Endodermal cell (in vitro differentiated cells): ENCODE data around the gene IARS2. TPM values are rescaled to one million over a fixed set of nuclear protein-coding genes. Genes with fewer than 3 reads are reported as not detected.
A peak's percentile ranks its signal among the peaks of the same experiment; 100 is the strongest.

Source experiments
- DNase-seq: peaks from one replicate; pipeline ENCODE4 v3.0.0-alpha.2; 2017
- H3K27ac ChIP-seq: 2 replicates; pipeline ENCODE4 v1.5.1; 2013; ENCODE audit warnings: mild to moderate bottlenecking, low read depth, low read length, moderate library complexity
- H3K27me3 ChIP-seq: 2 replicates; pipeline ENCODE4 v1.6.1; 2013; ENCODE audit warnings: mild to moderate bottlenecking, low read length, moderate library complexity; ENCODE audit not compliant: insufficient read depth, control insufficient read depth, poor library complexity, severe bottlenecking
- H3K36me3 ChIP-seq: 2 replicates; pipeline ENCODE4 v1.7.0; 2013; ENCODE audit warnings: mild to moderate bottlenecking, low read length, moderate library complexity; ENCODE audit not compliant: control insufficient read depth, insufficient read depth
- H3K4me1 ChIP-seq: one replicate; pipeline ENCODE4 v1.7.0; 2013; ENCODE audit warnings: low read length; ENCODE audit not compliant: control insufficient read depth, insufficient read depth
- H3K4me3 ChIP-seq: 2 replicates; pipeline ENCODE4 v1.5.1; 2013; ENCODE audit warnings: mild to moderate bottlenecking, low read length, moderate library complexity
- H3K9ac ChIP-seq: 2 replicates; pipeline ENCODE4 v1.6.1; 2013; ENCODE audit warnings: mild to moderate bottlenecking, low read length, moderate library complexity; ENCODE audit not compliant: poor library complexity, severe bottlenecking; ENCODE audit errors: extremely low read depth
- H3K9me3 ChIP-seq: 2 replicates; pipeline ENCODE4 v1.6.1; 2013; ENCODE audit warnings: mild to moderate bottlenecking, low read length, moderate library complexity; ENCODE audit not compliant: control insufficient read depth
- H3K27ac Mint-ChIP-seq: 2 replicates; pipeline ENCODE4 v1.8.0; 2020; ENCODE audit warnings: mixed read lengths
- H3K27me3 Mint-ChIP-seq: 2 replicates; pipeline ENCODE4 v1.8.0; 2021; ENCODE audit warnings: mild to moderate bottlenecking, mixed read lengths; ENCODE audit not compliant: insufficient read depth
- H3K36me3 Mint-ChIP-seq: 2 replicates; pipeline ENCODE4 v1.8.0; 2020; ENCODE audit warnings: low read depth, mixed read lengths
- H3K4me1 Mint-ChIP-seq: 2 replicates; pipeline ENCODE4 v1.8.0; 2020; ENCODE audit warnings: mixed read lengths
- H3K4me3 Mint-ChIP-seq: 2 replicates; pipeline ENCODE4 v1.8.0; 2020; ENCODE audit warnings: mild to moderate bottlenecking, moderate library complexity, mixed read lengths
- H3K9me3 Mint-ChIP-seq: 2 replicates; pipeline ENCODE4 v1.8.0; 2020; ENCODE audit warnings: mild to moderate bottlenecking, mixed read lengths
- CTCF ChIP-seq: fragments of 200-600 bp; sonication (generic); conservative IDR thresholded peaks from 2 replicates; pipeline ENCODE4 v1.5.0; 2021; ENCODE audit warnings: antibody characterized with exemption, mild to moderate bottlenecking
- WGBS, 2 experiments: methylation state at CpG; one replicate each; pipeline versions ENCODE4 v1.1.5 to v1.1.7; 2013; ENCODE audit warnings: missing lambda C conversion rate in 2 of 2, mixed read lengths in 1 of 2; ENCODE audit not compliant: insufficient coverage in 1 of 2, insufficient read length in 1 of 2; 5-methylcytosine and 5-hydroxymethylcytosine counted together
- total RNA-seq, 2 donors: library from RNA; stranded (reverse); fragmentation: NEBNext Ultra II Directional in 1 of 2; extraction: Animal tissue kit (Norgen Biotek cat#: 25700) in 1 of 2; gene quantifications; 2 replicates in 1 of 2; 3 replicates in 1 of 2; pipeline ENCODE4 v1.2.1, GENCODE V29; 2021

Gene IARS2
- total RNA-seq, 2 donors from 2014 or later = 78.2 to 89.4 TPM

DNA sequence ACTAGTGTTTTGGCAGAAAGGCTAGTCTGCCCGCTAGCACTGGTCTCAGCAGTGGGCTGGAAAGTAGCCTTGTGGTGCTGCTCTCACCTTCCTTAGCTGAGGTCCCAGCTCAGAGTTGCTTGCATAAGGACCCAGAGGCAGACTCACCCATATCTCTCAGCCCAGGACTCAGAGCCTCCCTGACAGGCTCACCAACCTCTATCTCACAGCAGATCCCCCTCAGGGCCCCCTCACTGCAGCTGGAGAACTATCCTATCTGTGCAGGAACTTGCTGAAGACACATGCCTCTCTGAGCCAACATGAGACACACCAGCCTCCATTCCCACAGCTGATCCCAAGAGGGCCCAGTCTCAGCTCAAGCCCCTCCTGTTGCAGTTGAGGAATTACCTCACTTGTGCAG is 82.6 kb downstream of the IARS2 start:
- Histone ChIP-seq H3K27ac (no peak overlapping the region), H3K4me1 (no peaks in the 10 kb centered on the region), H3K27me3 (no peaks in the 10 kb centered on the region), H3K36me3 (peaks cover 63% of the 10 kb centered on the region), H3K9ac (no peak overlapping the region), H3K4me3 (no peak overlapping the region), H3K9me3 (no peaks in the 10 kb centered on the region)
- Mint-ChIP-seq H3K36me3 (peaks cover 45% of the 10 kb centered on the region), H3K27ac (peak overlapping the region; percentile 50), H3K4me1 (no peaks in the 10 kb centered on the region), H3K4me3 (no peak overlapping the region), H3K9me3 (no peaks in the 10 kb centered on the region), H3K27me3 (no peaks in the 10 kb centered on the region)
- WGBS, 2 experiments = 98% methylated on average over 1 of the region's 1 CpG; no CpG with 5 or more reads in 1 of the 2 experiments
- no peak for DNase-seq
- TF ChIP-seq CTCF = no peak

- Histone ChIP-seq H3K4me1 (no peaks in the 10 kb centered on the region), H3K27me3 (no peaks in the 10 kb centered on the region), H3K4me3 (no peak overlapping the region), H3K27ac (no peak overlapping the region), H3K9ac (no peak overlapping the region), H3K9me3 (no peaks in the 10 kb centered on the region), H3K36me3 (peaks cover 74% of the 10 kb centered on the region)
- H3K27me3 Mint-ChIP-seq = no peaks in the 10 kb centered on the region
- WGBS, 2 experiments = 90 to 100% methylated on average over 1 of the region's 1 CpG
- no peak overlapping the region for H3K4me3 Mint-ChIP-seq
- no peak for TF ChIP-seq CTCF
- DNase-seq = no peak
- no peaks in the 10 kb centered on the region for H3K4me1 Mint-ChIP-seq
- H3K9me3 Mint-ChIP-seq = no peaks in the 10 kb centered on the region
- H3K27ac Mint-ChIP-seq = peak overlapping the region; percentile 55
- H3K36me3 Mint-ChIP-seq = peaks cover 35% of the 10 kb centered on the region
These were observed 88.2 kb downstream of the IARS2 start for GRCh38 chr1:220182111-220182510.

DNA sequence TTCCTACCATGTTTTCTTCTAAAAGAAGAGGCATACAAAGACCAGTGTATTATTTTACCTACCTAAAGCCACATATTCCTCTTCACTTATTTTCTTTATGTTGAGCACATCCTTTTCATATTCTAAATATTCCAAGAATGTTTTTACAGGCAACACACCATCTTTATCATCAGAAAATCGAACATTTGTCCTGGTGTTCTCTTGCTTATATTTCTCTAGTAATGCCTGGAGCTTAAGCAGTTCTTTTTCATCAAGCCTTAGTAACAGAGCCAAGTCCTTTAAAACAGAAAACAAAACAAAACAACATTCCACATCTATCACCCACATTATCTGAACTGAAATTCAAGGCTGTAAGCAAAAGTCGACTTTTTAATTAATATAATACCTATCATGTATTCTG is 88.7 kb downstream of the IARS2 start:
- Histone ChIP-seq H3K4me3 (no peak overlapping the region), H3K9me3 (no peaks in the 10 kb centered on the region), H3K27ac (no peak overlapping the region), H3K9ac (no peak overlapping the region), H3K36me3 (peaks cover 76% of the 10 kb centered on the region), H3K4me1 (no peaks in the 10 kb centered on the region), H3K27me3 (no peaks in the 10 kb centered on the region)
- Mint-ChIP-seq H3K9me3 (no peaks in the 10 kb centered on the region), H3K4me1 (no peaks in the 10 kb centered on the region), H3K36me3 (peaks cover 36% of the 10 kb centered on the region), H3K4me3 (no peak overlapping the region), H3K27ac (no peak overlapping the region), H3K27me3 (no peaks in the 10 kb centered on the region)
- 95 to 100% methylated on average over 1 to 2 of the region's 2 CpGs for WGBS, 2 experiments
- DNase-seq = no peak
- TF ChIP-seq CTCF = no peak
